Measurements from ENCODE around the gene TLE2.

Gene TLE2

GRCh38 chr19:3047496-3048189, 18.6 kb upstream of the TLE2 start:
- peak; percentile 5; the same call in 1 of the 2 replicates for TF ChIP-seq EP300 (IDR thresholded peaks at IDR 0.05; ENCODE audit: borderline replicate concordance)
- 0 out of 2 replicates have a peak, but pooled peaks have one; percentile 38 for TF ChIP-seq YY1 (IDR thresholded peaks at IDR 0.05; ENCODE audit: low read depth)
- 0 out of 2 replicates have a peak, but pooled peaks have one; percentile 15 for TF ChIP-seq TCF12 (IDR thresholded peaks at IDR 0.05; ENCODE audit: low read depth)
- no peak for TF ChIP-seq CEBPB (IDR thresholded peaks at IDR 0.05)
- TF ChIP-seq RAD21 (IDR thresholded peaks at IDR 0.05; ENCODE audit: low read depth) = no peak
- TF ChIP-seq NFIC (IDR thresholded peaks at IDR 0.05) = peak; percentile 12; the same call in 1 of the 2 replicates

DNA sequence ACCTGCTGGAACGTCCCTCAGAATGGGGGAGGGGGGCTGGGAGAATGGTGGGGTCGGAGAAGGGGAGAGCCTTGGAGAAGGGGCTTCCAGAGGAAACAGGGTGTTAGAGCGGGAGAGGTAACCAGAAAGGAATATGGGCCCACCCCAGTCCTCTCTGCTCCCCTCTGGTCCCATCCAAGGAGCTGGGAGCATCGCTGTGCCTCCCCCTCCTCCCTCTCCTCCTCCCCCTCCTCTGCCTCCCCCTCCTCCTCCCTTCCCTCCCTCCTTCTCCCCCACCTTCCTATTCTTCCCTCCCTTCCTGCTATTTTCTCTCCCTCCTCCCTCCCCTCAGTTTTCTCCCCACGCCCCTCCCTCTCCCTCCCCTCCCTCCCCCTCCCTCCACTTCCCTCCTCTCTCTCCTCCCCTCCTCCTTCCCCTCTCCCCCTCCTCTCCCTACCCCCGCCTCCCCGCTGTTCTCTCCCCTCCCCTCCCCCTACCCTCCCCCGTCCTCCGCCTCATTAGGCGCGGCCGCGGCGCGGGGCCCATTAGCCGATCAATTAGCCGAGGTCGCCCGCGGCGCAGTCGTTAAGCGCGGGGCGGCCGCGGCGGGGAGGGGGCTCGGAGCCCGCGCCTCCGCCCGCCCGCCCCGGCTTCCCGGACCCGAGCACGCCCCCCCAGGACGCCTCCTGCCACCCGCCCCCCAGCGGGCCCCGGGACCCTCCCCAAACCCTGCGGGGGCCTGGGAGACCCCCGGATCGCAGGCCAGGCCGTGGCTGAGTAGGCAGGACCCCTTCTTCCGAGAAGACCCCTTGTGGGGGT, 17.8 kb upstream of the TLE2 start:
- TF ChIP-seq ZBTB7A (IDR thresholded peaks at IDR 0.05; ENCODE audit: low read depth) (peak; percentile 79), NFIC (IDR thresholded peaks at IDR 0.05) (0 out of 2 replicates have a peak, but pooled peaks have one; percentile 40), USF1 (IDR thresholded peaks at IDR 0.05) (no peak), TAF1 (IDR thresholded peaks at IDR 0.05; ENCODE audit: low read depth) (no peak), TCF12 (IDR thresholded peaks at IDR 0.05; ENCODE audit: low read depth) (peak; percentile 26; the same call in 1 of the 2 replicates)

DNA sequence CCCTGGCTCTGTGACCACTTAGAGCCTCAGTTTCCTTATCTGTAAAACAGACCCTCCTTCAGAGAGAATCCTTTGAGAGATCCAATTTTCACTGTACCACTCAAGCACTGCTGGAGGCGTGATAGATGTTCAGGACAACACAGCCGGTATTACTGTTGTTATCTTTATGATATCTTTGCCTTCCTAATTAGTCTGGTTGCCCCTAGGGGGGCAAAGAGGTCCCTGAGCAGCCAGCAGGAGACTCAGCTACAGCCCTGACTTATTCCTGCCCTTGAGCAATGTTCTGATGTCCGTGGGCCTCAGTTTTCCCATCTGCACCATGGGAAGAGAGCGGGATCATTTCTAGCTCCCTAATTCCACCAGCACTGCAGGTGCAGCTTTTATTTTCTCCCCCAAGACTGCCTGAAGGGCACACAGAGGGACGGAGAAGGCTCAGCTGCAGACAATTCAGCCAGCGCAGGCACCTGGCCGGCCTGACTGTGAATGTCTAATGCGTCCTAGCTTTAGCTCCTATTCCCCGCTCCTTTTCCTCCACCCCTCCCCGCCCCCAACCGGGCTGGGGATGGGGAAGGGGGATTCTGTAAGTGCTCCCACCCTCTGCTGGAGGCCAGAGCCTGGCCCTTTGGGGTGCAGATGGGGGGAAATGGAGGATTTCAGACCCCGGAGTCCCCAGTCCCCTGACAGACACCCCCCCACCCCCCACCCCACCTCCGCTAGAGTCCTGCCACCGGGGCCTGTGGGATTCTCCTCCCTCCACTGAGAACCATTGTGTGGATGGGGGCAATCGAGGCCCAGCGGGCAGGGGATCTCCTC, 17.0 kb upstream of the TLE2 start:
- no peak for TF ChIP-seq NFIC (IDR thresholded peaks at IDR 0.05)
- TF ChIP-seq ZBTB7A (IDR thresholded peaks at IDR 0.05; ENCODE audit: low read depth) = no peak
- TF ChIP-seq RAD21 (IDR thresholded peaks at IDR 0.05; ENCODE audit: low read depth) = no peak

DNA sequence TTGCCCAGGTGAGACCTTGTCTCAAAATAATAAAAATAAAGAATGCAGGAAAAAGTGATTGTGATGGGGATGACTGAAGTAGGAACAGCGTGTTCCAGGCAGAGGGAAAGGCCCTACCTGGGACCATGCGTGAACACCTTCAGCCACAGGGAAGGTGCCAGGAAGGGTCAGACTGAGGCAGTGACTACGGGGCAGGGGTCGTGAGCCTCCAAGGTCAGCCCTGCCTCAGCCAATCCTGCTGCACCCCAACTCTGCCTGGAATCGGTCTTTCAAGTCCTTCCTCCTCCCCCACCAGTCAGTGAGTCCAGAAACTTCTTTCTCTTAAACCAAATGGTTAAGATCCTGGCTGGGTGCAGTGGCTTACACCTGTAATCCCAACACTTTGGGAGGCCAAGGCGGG, 16.1 kb upstream of the TLE2 start:
- TF ChIP-seq CREB1 (IDR thresholded peaks at IDR 0.05; ENCODE audit: low read depth) (no peak), CEBPB (IDR thresholded peaks at IDR 0.05) (no peak), ZBTB7A (IDR thresholded peaks at IDR 0.05; ENCODE audit: low read depth) (no peak), TEAD4 (IDR thresholded peaks at IDR 0.05) (no peak), TCF12 (IDR thresholded peaks at IDR 0.05; ENCODE audit: low read depth) (no peak), USF1 (IDR thresholded peaks at IDR 0.05) (no peak), NFIC (IDR thresholded peaks at IDR 0.05) (no peak), TAF1 (IDR thresholded peaks at IDR 0.05; ENCODE audit: low read depth) (no peak), EP300 (IDR thresholded peaks at IDR 0.05; ENCODE audit: borderline replicate concordance) (no peak)

DNA sequence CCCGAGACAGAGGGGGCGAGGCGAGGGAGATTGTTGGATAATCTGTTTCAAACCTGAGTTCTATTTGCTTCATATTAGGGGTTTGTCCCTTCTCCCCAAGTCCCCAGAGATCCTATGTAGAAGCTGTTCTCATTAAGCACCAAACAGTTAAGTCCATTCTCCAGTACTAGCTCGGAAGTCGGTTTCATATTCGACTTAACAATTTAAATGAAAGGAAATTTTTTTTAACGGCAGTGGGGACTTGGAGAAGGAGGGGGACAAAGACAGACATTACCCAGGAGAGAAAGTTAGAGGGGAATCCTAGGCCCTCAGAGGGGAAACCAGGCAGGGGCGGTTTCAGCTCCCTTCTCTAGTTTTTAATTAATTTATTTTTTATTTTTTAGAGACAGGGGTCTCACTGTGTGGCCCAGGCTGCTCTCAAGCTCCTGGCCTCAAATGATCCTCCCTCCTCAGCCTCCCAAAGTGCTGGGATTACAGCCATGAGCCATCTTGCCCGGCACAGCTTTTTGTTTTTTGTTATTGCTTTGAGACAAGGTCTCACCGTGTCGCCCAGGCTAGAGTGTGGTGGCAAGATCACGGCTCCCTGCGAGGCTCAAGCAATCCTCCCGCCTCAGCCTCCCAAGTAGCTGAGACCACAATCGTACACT, 13.7 kb upstream of the TLE2 start:
- no peak for TF ChIP-seq NFIC (IDR thresholded peaks at IDR 0.05)
- no peak for TF ChIP-seq CEBPB (IDR thresholded peaks at IDR 0.05)
- no peak for TF ChIP-seq CREB1 (IDR thresholded peaks at IDR 0.05; ENCODE audit: low read depth)
- TF ChIP-seq TAF1 (IDR thresholded peaks at IDR 0.05; ENCODE audit: low read depth) = no peak
- TF ChIP-seq RAD21 (IDR thresholded peaks at IDR 0.05; ENCODE audit: low read depth) = no peak
- TF ChIP-seq YY1 (IDR thresholded peaks at IDR 0.05; ENCODE audit: low read depth) = no peak
- TF ChIP-seq ZBTB7A (IDR thresholded peaks at IDR 0.05; ENCODE audit: low read depth) = no peak
- TF ChIP-seq, protein P1, sequence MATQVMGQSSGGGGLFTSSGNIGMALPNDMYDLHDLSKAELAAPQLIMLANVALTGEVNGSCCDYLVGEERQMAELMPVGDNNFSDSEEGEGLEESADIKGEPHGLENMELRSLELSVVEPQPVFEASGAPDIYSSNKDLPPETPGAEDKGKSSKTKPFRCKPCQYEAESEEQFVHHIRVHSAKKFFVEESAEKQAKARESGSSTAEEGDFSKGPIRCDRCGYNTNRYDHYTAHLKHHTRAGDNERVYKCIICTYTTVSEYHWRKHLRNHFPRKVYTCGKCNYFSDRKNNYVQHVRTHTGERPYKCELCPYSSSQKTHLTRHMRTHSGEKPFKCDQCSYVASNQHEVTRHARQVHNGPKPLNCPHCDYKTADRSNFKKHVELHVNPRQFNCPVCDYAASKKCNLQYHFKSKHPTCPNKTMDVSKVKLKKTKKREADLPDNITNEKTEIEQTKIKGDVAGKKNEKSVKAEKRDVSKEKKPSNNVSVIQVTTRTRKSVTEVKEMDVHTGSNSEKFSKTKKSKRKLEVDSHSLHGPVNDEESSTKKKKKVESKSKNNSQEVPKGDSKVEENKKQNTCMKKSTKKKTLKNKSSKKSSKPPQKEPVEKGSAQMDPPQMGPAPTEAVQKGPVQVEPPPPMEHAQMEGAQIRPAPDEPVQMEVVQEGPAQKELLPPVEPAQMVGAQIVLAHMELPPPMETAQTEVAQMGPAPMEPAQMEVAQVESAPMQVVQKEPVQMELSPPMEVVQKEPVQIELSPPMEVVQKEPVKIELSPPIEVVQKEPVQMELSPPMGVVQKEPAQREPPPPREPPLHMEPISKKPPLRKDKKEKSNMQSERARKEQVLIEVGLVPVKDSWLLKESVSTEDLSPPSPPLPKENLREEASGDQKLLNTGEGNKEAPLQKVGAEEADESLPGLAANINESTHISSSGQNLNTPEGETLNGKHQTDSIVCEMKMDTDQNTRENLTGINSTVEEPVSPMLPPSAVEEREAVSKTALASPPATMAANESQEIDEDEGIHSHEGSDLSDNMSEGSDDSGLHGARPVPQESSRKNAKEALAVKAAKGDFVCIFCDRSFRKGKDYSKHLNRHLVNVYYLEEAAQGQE (IDR thresholded peaks at IDR 0.05; ENCODE audit: low read depth) = no peak
- no peak for TF ChIP-seq EP300 (IDR thresholded peaks at IDR 0.05; ENCODE audit: borderline replicate concordance)
- no peak for TF ChIP-seq MAX (IDR thresholded peaks at IDR 0.05)
- TF ChIP-seq TCF12 (IDR thresholded peaks at IDR 0.05; ENCODE audit: low read depth) = no peak
- TF ChIP-seq FOXM1 (IDR thresholded peaks at IDR 0.05; ENCODE audit: borderline replicate concordance, low read depth) = no peak
- no peak for TF ChIP-seq TEAD4 (IDR thresholded peaks at IDR 0.05)
- no peak for TF ChIP-seq EGR1 (IDR thresholded peaks at IDR 0.05)
- TF ChIP-seq USF1 (IDR thresholded peaks at IDR 0.05) = no peak

All from Ishikawa (cell line).